ENCODE data around the gene EFEMP1. TPM values are rescaled to one million over a fixed set of nuclear protein-coding genes. Genes with fewer than 3 reads are reported as not detected.

Gene EFEMP1
- total and polyA plus RNA-seq, 9 of the 15 experiments (the other 6 are each of a cell fraction or from before 2014, with no cell fraction given) = 0.05 to 6.2 (median 0.22) TPM

DNA sequence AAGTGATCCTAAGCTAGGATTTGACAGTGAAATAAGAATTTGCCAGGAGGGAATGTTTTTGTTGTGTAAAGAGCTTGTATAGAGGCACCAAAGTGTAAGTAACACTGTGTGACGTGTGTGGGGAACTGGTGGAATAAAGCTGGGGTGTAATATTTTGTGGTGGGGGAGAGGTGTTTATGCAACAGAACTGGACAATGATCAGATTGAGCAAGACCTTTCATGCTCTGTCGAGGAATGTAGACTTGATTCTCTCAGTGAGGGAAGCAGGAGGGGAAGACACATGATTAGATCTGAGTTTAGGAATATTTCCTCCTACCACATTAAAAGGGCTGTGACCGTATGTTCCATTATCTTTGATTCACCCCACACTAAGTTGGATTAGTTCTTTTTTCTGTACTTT, 43.6 kb downstream of the EFEMP1 start:
- POLR2A ChIA-PET = interaction anchor here (0.5 kb wide), 1 partner anchor 12 kb away, joined by 3 read pairs; no protein-coding TSS in a partner anchor
- Histone ChIP-seq H4K20me1 (replicated peaks; ENCODE audit: control insufficient read depth, insufficient read depth, low read length) (no peaks in the 10 kb centered on the region), H2AFZ (ENCODE audit: low read depth, low read length) (no peak overlapping the region), H3K9ac (ENCODE audit: insufficient read depth in 1 of 2, low read depth in 2 of 2, low read length in 2 of 2) (no peak overlapping the region), H3K9me3 (replicated peaks; ENCODE audit: control insufficient read depth, insufficient read depth, low read depth, low read length) (no peaks in the 10 kb centered on the region), H3K36me3 (ENCODE audit: control insufficient read depth, insufficient read depth, low read length) (no peaks in the 10 kb centered on the region), H3K79me2 (ENCODE audit: control insufficient read depth, insufficient read depth, low read length) (no peaks in the 10 kb centered on the region), H3K27ac (ENCODE audit: extremely low read depth, low read depth, low read length) (no peak overlapping the region), H3K4me2 (ENCODE audit: insufficient read depth, low read length) (no peak overlapping the region), H3K4me1 (replicated peaks in 1 of 2; ENCODE audit: control insufficient read depth in 2 of 2, insufficient read depth in 2 of 2, low read length in 2 of 2) (no peaks in the 10 kb centered on the region), H3K4me3 (no peak overlapping the region), H3K9me1 (ENCODE audit: control insufficient read depth, insufficient read depth, low read length) (no peaks in the 10 kb centered on the region), H3K27me3 (ENCODE audit: control insufficient read depth in 2 of 2, insufficient read depth in 2 of 2, low read length in 2 of 2) (peaks cover 0 to 5% of the 10 kb centered on the region in 2 experiments; a peak in 1 of 5 replicates)
- CTCF ChIA-PET (ENCODE audit: low intra/inter-chr PET ratio) = no interaction called here
- BruUV-seq (replicated peaks) = no TSS peak
- DNase-seq (ENCODE audit: extremely low read depth in 1 of 4, low spot score in 3 of 4) (no peak), ATAC-seq (no peak), FAIRE-seq (no peak)
- in situ Hi-C loops (cut with MboI) (no loop called here), intact Hi-C loops (cut with micrococcal nuclease) (loop anchor here (10.0 kb wide), 1 partner anchor 165 kb away; no protein-coding TSS in a partner anchor)
- WGBS (ENCODE audit: insufficient coverage, low coverage, missing lambda C conversion rate) = 5% methylated on average over 3 of the region's 3 CpGs
- TF ChIP-seq, protein P1, sequence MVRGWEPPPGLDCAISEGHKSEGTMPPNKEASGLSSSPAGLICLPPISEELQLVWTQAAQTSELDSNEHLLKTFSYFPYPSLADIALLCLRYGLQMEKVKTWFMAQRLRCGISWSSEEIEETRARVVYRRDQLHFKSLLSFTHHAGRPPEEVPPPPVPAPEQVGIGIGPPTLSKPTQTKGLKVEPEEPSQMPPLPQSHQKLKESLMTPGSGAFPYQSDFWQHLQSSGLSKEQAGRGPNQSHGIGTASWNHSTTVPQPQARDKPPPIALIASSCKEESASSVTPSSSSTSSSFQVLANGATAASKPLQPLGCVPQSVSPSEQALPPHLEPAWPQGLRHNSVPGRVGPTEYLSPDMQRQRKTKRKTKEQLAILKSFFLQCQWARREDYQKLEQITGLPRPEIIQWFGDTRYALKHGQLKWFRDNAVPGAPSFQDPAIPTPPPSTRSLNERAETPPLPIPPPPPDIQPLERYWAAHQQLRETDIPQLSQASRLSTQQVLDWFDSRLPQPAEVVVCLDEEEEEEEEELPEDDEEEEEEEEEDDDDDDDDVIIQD (CRISPR knock-in tag; IDR thresholded peaks at IDR 0.05) = no peak
- TF ChIP-seq STAG1 (CRISPR knock-in tag; IDR thresholded peaks at IDR 0.05; ENCODE audit: borderline replicate concordance) (no peak), STAT5B (CRISPR knock-in tag; IDR thresholded peaks at IDR 0.05) (no peak), TAF15 (IDR thresholded peaks at IDR 0.05; ENCODE audit: low read depth, low read length) (no peak), ZNF644 (tag; IDR thresholded peaks at IDR 0.05; ENCODE audit: low read depth) (no peak), SAFB2 (IDR thresholded peaks at IDR 0.05; ENCODE audit: borderline replicate concordance, low read depth, low read length, severe bottlenecking) (no peak), PHTF2 (CRISPR knock-in tag; IDR thresholded peaks at IDR 0.05) (no peak), BDP1 (IDR thresholded peaks at IDR 0.05; ENCODE audit: insufficient read depth, insufficient read length) (no peak), NFIX (CRISPR knock-in tag; IDR thresholded peaks at IDR 0.05; ENCODE audit: low read depth) (no peak), ZC3H8 (IDR thresholded peaks at IDR 0.05) (no peak)
- TF ChIP-seq, protein P2, sequence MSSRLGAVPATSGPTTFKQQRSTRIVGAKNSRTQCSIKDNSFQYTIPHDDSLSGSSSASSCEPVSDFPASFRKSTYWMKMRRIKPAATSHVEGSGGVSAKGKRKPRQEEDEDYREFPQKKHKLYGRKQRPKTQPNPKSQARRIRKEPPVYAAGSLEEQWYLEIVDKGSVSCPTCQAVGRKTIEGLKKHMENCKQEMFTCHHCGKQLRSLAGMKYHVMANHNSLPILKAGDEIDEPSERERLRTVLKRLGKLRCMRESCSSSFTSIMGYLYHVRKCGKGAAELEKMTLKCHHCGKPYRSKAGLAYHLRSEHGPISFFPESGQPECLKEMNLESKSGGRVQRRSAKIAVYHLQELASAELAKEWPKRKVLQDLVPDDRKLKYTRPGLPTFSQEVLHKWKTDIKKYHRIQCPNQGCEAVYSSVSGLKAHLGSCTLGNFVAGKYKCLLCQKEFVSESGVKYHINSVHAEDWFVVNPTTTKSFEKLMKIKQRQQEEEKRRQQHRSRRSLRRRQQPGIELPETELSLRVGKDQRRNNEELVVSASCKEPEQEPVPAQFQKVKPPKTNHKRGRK (tag; IDR thresholded peaks at IDR 0.05) = no peak

Data from K562 (cell line).